ENCODE measurements around the gene SYCN.

- TF ChIP-seq PCBP2 (optimal IDR thresholded peaks at IDR 0.05; ENCODE audit: low read depth, low read length, poor library complexity, severe bottlenecking) (no peak), EZH2 (conservative IDR thresholded peaks at IDR 0.05; ENCODE audit: low read depth, low read length) (no peak), ZNF350 (CRISPR knock-in tag; IDR thresholded peaks at IDR 0.05; ENCODE audit: borderline replicate concordance, low read depth) (no peak), CTCF (CRISPR knock-in tag; IDR thresholded peaks at IDR 0.05) (no peak), ATF5 (CRISPR knock-in tag; IDR thresholded peaks at IDR 0.05; ENCODE audit: low read depth) (no peak), ELF4 (CRISPR knock-in tag; IDR thresholded peaks at IDR 0.05; ENCODE audit: borderline replicate concordance) (no peak), ESRRA (CRISPR knock-in tag; IDR thresholded peaks at IDR 0.05; ENCODE audit: low read depth) (no peak), MTA3 (CRISPR knock-in tag; IDR thresholded peaks at IDR 0.05) (no peak), ATF3 (CRISPR knock-in tag; IDR thresholded peaks at IDR 0.05) (no peak), STAG1 (CRISPR knock-in tag; IDR thresholded peaks at IDR 0.05) (no peak)
Measured at GRCh38 chr19:39183104-39183503, 21.0 kb downstream of the SYCN start.
